ENCODE measurements around the gene WFDC2.

WFDC2 gene

GRCh38 chr20:45501600-45501999 lies 32.0 kb downstream of the WFDC2 start:
- no peak for DNase-seq

DNA sequence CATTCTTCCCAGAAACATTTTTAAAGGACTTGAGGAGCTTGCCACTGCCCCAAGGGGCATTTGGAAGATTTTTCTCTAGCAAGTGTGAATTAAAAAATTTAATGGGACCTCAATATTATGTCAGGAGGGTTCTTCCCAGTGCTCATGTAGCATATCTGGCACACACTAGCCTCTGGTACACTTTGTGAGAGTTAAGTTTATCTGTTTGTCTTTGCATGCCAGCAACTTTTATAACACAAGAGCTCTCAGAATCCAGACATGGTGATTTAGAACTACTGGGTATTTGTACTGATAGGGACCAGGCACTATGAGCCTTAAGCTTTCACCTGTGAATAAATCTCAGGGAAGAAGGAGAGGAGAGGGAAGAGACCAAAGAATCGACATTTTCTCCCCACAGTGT lies 33.0 kb downstream of the WFDC2 start:
- DNase-seq, result no peak

DNA sequence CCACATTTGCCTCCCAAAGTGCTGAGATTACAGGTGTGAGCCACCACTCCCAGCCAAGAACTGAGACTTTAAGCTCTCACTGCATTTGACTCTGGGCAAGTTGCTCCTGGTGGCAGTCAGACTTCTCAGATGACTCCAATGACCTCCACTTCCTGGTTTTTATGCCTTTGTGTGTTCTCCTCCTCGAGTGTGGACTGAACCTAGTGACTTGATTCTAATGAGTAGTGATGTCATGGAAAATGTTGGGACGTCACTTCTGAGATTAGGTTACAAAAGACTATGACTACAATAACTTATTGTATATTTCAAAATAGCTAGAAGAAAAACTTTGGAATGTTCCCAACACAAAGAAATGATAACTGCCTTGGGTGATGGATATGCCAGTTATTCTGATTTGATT lies 33.9 kb downstream of the WFDC2 start:
- no peak for DNase-seq

- no peak for DNase-seq
These were observed 36.8 kb downstream of the WFDC2 start for GRCh38 chr20:45506398-45506797.

- no peak for DNase-seq
These were observed 37.7 kb downstream of the WFDC2 start for GRCh38 chr20:45507011-45507820.

- DNase-seq, result no peak
These were observed 38.7 kb downstream of the WFDC2 start for GRCh38 chr20:45508068-45508886.

GRCh38 chr20:45509091-45509490 lies 39.5 kb downstream of the WFDC2 start:
- no peak for DNase-seq

DNA sequence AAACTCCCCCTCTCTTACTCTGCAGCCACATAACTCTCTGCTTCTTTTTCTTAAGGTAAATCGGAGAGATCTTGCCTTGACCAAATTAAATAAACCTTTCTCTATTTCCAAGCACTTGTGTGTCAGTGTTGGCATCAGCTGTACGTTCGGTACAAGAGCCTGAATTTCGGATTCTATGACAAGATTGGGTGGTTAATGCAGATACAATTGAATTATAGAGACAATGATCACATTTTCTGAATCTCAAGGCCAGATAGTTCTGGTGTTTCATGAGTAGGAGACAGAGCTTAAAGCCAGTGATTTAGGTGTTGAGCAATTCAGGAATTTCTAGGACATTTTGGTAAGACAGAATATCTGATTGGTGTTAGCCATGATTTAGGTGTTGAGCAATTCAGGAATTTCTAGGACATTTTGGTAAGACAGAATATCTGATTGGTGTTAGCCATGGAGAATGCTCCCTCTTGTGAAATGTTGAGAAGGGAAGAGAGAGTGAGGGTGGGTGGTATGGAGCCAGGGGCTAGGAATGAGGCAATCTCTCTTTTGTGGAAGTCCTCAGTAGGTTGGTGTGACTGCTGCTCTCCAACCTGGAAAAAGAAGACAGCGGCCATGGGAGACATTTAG lies 40.8 kb downstream of the WFDC2 start:
- DNase-seq, result no peak

DNA sequence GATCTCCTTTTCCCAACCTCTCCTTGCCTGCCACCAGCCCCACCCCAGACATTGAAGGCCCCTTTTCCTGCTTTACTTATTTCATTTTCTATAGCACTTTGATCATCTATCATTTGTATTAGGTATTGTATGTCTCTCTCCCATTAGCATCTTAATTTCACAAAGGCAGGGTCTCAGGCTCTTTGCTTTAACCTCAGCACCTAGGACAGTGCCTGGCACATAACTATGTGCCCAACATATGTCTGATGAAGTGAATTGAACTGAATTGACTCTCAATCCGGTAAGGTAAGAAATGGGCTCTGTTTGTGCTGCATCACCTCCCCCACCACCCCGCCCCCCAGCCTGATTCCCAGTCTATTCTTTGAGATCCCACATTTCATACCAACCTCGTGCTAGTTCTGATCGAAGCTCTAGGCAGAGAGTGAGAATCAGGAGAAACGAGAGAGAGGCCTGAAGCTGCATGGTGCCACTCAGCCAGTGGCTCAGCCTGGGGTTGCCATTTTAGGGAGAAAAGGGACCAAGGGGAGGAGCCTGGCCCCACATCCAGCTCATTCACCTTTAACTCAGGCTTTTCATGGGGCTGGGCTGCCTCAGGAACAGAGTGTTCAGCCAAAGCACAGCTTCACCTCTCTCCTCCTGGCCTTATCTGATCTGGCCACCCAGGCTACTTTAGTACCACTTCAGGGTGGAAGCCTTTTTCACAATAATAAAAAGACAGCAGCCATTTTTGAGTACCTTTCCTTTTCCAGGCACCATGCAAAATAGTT lies 45.8 kb downstream of the WFDC2 start, which contains the start of gene SPINT3:
SPINT3 (minus strand) TSS at position 476 of the 767 bp plus-strand sequence; CDS start at position 462, 14 bp downstream.
- DNase-seq, result no peak

DNA sequence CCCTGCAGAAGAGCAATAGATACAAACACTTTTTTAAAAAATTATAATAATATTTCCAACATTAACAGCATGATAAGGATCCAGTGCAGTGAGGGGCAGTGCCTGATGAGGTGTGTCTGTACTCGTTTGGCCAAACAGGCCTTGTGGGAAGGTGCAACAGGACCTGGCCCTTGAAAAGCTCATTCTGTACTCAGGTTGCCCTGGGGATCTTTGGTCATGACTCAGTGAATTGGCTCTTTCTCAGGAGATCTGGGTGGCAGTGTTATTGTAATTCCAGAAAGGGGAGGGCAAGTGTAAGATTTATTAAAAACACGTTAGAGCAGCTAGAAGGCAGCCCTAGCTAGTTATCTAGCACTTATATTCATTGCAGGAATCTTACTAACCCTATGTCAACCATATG lies 48.7 kb downstream of the WFDC2 start:
- no peak for DNase-seq

DNA sequence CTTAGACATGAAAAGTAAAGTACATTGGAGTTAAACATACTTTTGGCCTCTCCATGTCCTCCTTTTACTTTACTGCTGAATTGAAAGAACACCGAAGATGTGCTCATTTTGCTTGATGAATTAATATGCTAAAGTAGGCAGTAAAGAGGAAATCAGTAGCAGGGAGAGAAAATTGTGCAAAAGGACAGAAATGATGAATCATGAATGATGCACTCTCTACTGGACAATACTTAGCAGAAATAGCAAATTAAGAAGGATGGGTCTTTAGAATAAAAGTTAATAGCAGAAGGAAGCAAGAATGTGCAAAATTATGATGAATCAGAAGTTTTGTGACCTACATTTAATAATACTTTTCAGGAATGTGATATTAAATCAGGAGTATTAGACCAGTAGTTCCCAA lies 54.3 kb downstream of the WFDC2 start:
- DNase-seq, result no peak

DNA sequence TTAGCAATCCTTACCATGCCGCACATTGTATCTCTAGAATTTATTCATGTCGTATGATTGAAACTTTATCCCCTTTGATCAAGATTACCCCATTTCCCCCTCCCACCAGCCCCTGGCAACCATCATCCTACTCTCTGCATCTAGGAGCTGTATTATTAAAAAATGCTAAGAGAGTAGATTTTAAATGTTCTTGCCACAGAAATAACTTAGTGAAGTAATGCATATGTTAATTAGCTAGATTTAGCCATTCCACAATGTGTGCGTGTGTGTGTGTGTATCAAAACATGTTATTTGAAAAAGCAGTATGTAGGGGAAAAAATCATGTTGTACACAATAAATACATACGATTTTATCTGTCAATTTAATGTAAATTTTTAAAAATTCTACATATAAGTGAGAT lies 57.7 kb downstream of the WFDC2 start:
- DNase-seq, result no peak
